Stimulated activated CD4-positive, alpha-beta T cell treated with anti-CD3 and anti-CD28 coated beads, Interleukin-2, amount 100 ng/mL, for 48 hours (primary cell): ENCODE results near the gene RABEP1.
"Not testable (repeated sequence)": the region's sequence is repeated elsewhere in the genome, so short reads cannot be mapped to it uniquely, and the experiment has no call there.

Experiments used
- DNase-seq, 2 donors: peaks; one replicate each; pipeline ENCODE4 v3.0.0-alpha.2; 2020

RABEP1 gene

GRCh38 chr17:5424909-5425308, 142.8 kb downstream of the RABEP1 start:
- DNase-seq: no peak

- DNase-seq: no peak
These were observed 143.7 kb downstream of the RABEP1 start for GRCh38 chr17:5425826-5426225.

- no peak for DNase-seq
These were observed 147.3 kb downstream of the RABEP1 start for GRCh38 chr17:5429191-5429887.

- no peak for DNase-seq
These were observed 148.4 kb downstream of the RABEP1 start for GRCh38 chr17:5430413-5430999.

GRCh38 chr17:5431234-5431633, 149.2 kb downstream of the RABEP1 start:
- DNase-seq: not testable (repeated sequence)

- DNase-seq: no peak
These were observed 150.0 kb downstream of the RABEP1 start for GRCh38 chr17:5431949-5432556.

GRCh38 chr17:5434984-5435383, 152.9 kb downstream of the RABEP1 start:
- DNase-seq: no peak
